GM23338 (cell line): ENCODE results near the gene MAP1LC3B.
A peak's percentile ranks its signal among the peaks of the same experiment; 100 is the strongest.

Experiments used
- CTCF ChIP-seq, 2 experiments: fragments of 200-600 bp in 1 of 2; sonication (generic) in 1 of 2; conservative IDR thresholded peaks; 2 replicates each; pipeline versions ENCODE4 v1.5.1 to v1.6.1; 2016 to 2017; ENCODE audit warnings: antibody characterized with exemption in 2 of 2, low read depth in 2 of 2, mild to moderate bottlenecking in 2 of 2, moderate library complexity in 1 of 2
- EZH2phosphoT487 ChIP-seq: fragments of 200-600 bp; sonication (generic); IDR thresholded peaks from one replicate; pipeline ENCODE4 v1.8.1; 2018; ENCODE audit warnings: antibody characterized with exemption; ENCODE audit not compliant: unreplicated experiment
- POLR2AphosphoS5 ChIP-seq: IDR thresholded peaks from 2 replicates; pipeline ENCODE4 v1.6.1; 2016; ENCODE audit warnings: antibody characterized with exemption, low read depth
- STAT1 ChIP-seq: IDR thresholded peaks from one replicate; pipeline ENCODE4 v1.6.1; 2016; ENCODE audit warnings: antibody characterized with exemption; ENCODE audit not compliant: unreplicated experiment

- TF ChIP-seq CTCF (conservative IDR thresholded peaks at IDR 0.05; ENCODE audit: low read depth in 2 of 2) (0 out of 4 replicates have a peak, but pooled peaks of 1 of the 2 experiments have one; percentile 13), POLR2AphosphoS5 (no peak), EZH2phosphoT487 (no peak), STAT1 (no peak)
Observed at GRCh38 chr16:87437911-87438610, 45.9 kb downstream of the MAP1LC3B start.
